ENCODE data around the gene SNRPN.

GRCh38 chr15:24971772-24972171 is 17.0 kb downstream of the SNRPN start:
- no peak for TF ChIP-seq BCL11A (tag by site-specific recombination; IDR thresholded peaks at IDR 0.05; ENCODE audit: low read depth)
- no peak for TF ChIP-seq ZNF423 (tag by site-specific recombination; IDR thresholded peaks at IDR 0.05)
- TF ChIP-seq CTCF (tag by site-specific recombination; IDR thresholded peaks at IDR 0.05) = no peak
- TF ChIP-seq KLF16 (tag by site-specific recombination; IDR thresholded peaks at IDR 0.05) = no peak
- TF ChIP-seq ZNF362 (tag by site-specific recombination; IDR thresholded peaks at IDR 0.05) = no peak
- TF ChIP-seq ZBTB44 (tag by site-specific recombination; IDR thresholded peaks at IDR 0.05) = no peak
- no peak for TF ChIP-seq RBAK (tag by site-specific recombination; IDR thresholded peaks at IDR 0.05)
- TF ChIP-seq REST (tag by site-specific recombination; IDR thresholded peaks at IDR 0.05) = no peak
- TF ChIP-seq ZNF114 (tag by site-specific recombination; IDR thresholded peaks at IDR 0.05) = no peak
- TF ChIP-seq ZNF621 (tag by site-specific recombination; IDR thresholded peaks at IDR 0.05) = no peak
- no peak for TF ChIP-seq ZNF777 (tag by site-specific recombination; IDR thresholded peaks at IDR 0.05; ENCODE audit: borderline replicate concordance)
- no peak for TF ChIP-seq ZBTB1 (tag by site-specific recombination; IDR thresholded peaks at IDR 0.05)

Measured in HEK293 (cell line).